Testis (tissue), 2 donors: Measurements from ENCODE around the gene UBE2R2.

Source experiments
- POLR2A ChIP-seq: fragments of 450-650 bp; IDR thresholded peaks from one replicate; pipeline ENCODE4 v1.6.1; 2017; ENCODE audit warnings: antibody characterized with exemption, mild to moderate bottlenecking, moderate library complexity
- TF ChIP-seq, protein P1 (sequence below), 3 experiments: fragments of 450-650 bp in 2 of 3; fragments of 200-600 bp in 1 of 3; sonication (generic) in 1 of 3; IDR thresholded peaks; one replicate each; pipeline ENCODE4 v1.5.1; 2016 to 2019; ENCODE audit warnings: antibody characterized with exemption in 3 of 3, mild to moderate bottlenecking in 2 of 3, moderate library complexity in 1 of 3

- TF ChIP-seq, protein P1, sequence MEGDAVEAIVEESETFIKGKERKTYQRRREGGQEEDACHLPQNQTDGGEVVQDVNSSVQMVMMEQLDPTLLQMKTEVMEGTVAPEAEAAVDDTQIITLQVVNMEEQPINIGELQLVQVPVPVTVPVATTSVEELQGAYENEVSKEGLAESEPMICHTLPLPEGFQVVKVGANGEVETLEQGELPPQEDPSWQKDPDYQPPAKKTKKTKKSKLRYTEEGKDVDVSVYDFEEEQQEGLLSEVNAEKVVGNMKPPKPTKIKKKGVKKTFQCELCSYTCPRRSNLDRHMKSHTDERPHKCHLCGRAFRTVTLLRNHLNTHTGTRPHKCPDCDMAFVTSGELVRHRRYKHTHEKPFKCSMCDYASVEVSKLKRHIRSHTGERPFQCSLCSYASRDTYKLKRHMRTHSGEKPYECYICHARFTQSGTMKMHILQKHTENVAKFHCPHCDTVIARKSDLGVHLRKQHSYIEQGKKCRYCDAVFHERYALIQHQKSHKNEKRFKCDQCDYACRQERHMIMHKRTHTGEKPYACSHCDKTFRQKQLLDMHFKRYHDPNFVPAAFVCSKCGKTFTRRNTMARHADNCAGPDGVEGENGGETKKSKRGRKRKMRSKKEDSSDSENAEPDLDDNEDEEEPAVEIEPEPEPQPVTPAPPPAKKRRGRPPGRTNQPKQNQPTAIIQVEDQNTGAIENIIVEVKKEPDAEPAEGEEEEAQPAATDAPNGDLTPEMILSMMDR (IDR thresholded peaks at IDR 0.05) = no peak
- no peak for TF ChIP-seq POLR2A
Observed at GRCh38 chr9:33885948-33886347, 69.0 kb downstream of the UBE2R2 start.
